ENCODE measurements around the gene CSNK1D.
"Not testable (repeated sequence)": the region's sequence is repeated elsewhere in the genome, so short reads cannot be mapped to it uniquely, and the experiment has no call there.

DNA sequence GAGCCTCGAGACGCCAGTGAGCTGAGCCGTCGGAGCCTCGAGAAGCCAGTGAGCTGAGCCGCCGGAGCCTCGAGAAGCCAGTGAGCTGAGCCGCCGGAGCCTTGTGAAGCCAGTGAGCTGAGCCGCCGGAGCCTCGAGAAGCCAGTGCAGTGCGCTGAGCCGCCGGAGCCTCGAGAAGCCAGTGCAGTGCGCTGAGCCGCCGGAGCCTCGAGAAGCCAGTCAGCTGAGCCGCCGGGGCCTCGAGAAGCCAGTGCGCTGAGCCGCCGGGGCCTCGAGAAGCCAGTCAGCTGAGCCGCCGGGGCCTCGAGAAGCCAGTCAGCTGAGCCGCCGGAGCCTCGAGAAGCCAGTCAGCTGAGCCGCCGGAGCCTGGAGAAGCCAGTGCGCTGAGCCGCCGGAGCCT lies 19.4 kb downstream of the CSNK1D start:
- TF ChIP-seq, protein P1, sequence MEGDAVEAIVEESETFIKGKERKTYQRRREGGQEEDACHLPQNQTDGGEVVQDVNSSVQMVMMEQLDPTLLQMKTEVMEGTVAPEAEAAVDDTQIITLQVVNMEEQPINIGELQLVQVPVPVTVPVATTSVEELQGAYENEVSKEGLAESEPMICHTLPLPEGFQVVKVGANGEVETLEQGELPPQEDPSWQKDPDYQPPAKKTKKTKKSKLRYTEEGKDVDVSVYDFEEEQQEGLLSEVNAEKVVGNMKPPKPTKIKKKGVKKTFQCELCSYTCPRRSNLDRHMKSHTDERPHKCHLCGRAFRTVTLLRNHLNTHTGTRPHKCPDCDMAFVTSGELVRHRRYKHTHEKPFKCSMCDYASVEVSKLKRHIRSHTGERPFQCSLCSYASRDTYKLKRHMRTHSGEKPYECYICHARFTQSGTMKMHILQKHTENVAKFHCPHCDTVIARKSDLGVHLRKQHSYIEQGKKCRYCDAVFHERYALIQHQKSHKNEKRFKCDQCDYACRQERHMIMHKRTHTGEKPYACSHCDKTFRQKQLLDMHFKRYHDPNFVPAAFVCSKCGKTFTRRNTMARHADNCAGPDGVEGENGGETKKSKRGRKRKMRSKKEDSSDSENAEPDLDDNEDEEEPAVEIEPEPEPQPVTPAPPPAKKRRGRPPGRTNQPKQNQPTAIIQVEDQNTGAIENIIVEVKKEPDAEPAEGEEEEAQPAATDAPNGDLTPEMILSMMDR (IDR thresholded peaks at IDR 0.05) = not testable (repeated sequence)
- not testable (repeated sequence) for TF ChIP-seq EZH2phosphoT487, EZH2 (IDR thresholded peaks at IDR 0.05)
